GM12892 (cell line): ENCODE data around the gene GSTA5.
"Not testable (repeated sequence)": the region's sequence is repeated elsewhere in the genome, so short reads cannot be mapped to it uniquely, and the experiment has no call there.

Experiments used
- POLR2A ChIP-seq: IDR thresholded peaks from 2 replicates; pipeline ENCODE4 v1.6.1; 2011; ENCODE audit warnings: low read depth, low read length, control low read depth
- POLR2AphosphoS5 ChIP-seq: IDR thresholded peaks from 2 replicates; pipeline ENCODE4 v1.6.1; 2011; ENCODE audit warnings: low read depth, low read length, control low read depth

- not testable (repeated sequence) for TF ChIP-seq POLR2A, POLR2AphosphoS5
Measured at GRCh38 chr6:52809777-52810176, 30.8 kb downstream of the GSTA5 start.
